ENCODE measurements around the gene PRKCA.

DNA sequence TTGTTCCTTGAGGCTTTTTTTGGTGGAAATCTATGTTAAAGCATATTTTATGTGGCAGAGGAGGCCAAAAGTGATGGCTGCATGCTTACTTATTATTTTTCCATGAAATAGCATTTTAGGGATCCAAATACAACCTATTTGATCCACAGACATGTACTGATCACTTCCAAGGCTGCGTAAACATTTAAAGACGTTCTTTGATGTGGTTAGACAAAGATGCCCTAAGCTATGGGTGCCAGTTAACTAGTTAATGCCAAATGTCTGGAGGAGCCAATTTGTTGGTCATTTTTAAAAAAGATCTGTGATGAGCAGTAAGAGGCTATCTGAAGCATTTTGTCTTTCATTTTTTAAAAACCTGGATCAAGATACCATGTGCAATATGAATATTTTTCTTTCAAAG is 17.3 kb upstream of the PRKCA start:
- TF ChIP-seq GATA3 (IDR thresholded peaks at IDR 0.05; ENCODE audit: low read depth, low read length) (no peak), GATA2 (IDR thresholded peaks at IDR 0.05; ENCODE audit: low read depth, low read length) (no peak)

Measured in SH-SY5Y (cell line).